Immature natural killer cell (primary cell): ENCODE results near the gene DCLK2. TPM values are rescaled to one million over a fixed set of nuclear protein-coding genes. Genes with fewer than 3 reads are reported as not detected.
"Not testable (repeated sequence)": the region's sequence is repeated elsewhere in the genome, so short reads cannot be mapped to it uniquely, and the experiment has no call there.

Experiments used
- DNase-seq, 3 donors: peaks; one replicate each; pipeline ENCODE4 v3.0.0; 2022; ENCODE audit warnings: mixed read lengths in 1 of 3
- H3K27ac Mint-ChIP-seq, 6 donors: one replicate each; pipeline ENCODE4 v1.8.0; 2020; ENCODE audit warnings: mixed read lengths in 6 of 6, mild to moderate bottlenecking in 5 of 6, inconsistent platforms in 4 of 6, moderate library complexity in 3 of 6
- H3K27me3 Mint-ChIP-seq, 3 donors: one replicate each; pipeline ENCODE4 v1.8.0; 2020 to 2021; ENCODE audit warnings: low read depth in 3 of 3, mild to moderate bottlenecking in 3 of 3, mixed read lengths in 3 of 3, moderate library complexity in 3 of 3, inconsistent platforms in 1 of 3
- H3K36me3 Mint-ChIP-seq, 3 donors: one replicate each; pipeline ENCODE4 v1.8.0; 2020; ENCODE audit warnings: mixed read lengths in 3 of 3, inconsistent platforms in 2 of 3, mild to moderate bottlenecking in 2 of 3
- H3K4me1 Mint-ChIP-seq, 2 donors: one replicate each; pipeline ENCODE4 v1.8.0; 2020; ENCODE audit warnings: inconsistent platforms in 2 of 2, mild to moderate bottlenecking in 2 of 2, mixed read lengths in 2 of 2, moderate library complexity in 1 of 2
- H3K4me3 Mint-ChIP-seq, 5 donors: one replicate each; pipeline ENCODE4 v1.8.0; 2020; ENCODE audit warnings: mild to moderate bottlenecking in 5 of 5, mixed read lengths in 5 of 5, inconsistent platforms in 3 of 5, moderate library complexity in 3 of 5
- H3K9me3 Mint-ChIP-seq, 6 donors: one replicate each; pipeline ENCODE4 v1.8.0; 2020; ENCODE audit warnings: mild to moderate bottlenecking in 6 of 6, mixed read lengths in 6 of 6, inconsistent platforms in 4 of 6, moderate library complexity in 3 of 6
- polyA plus RNA-seq, 3 donors: library from polyadenylated mRNA; unstranded; fragments of 300-500 nt; fragmentation: Illumina TruSeq; gene quantifications; one replicate each; pipeline ENCODE4 v1.2.3, GENCODE V29; 2021

The DCLK2 gene
- polyA plus RNA-seq, 3 donors from 2014 or later = not detected

- not testable (repeated sequence) for H3K4me3 Mint-ChIP-seq, H3K27ac Mint-ChIP-seq, H3K4me1 Mint-ChIP-seq, H3K9me3 Mint-ChIP-seq, DNase-seq, H3K36me3 Mint-ChIP-seq, H3K27me3 Mint-ChIP-seq
Observed at GRCh38 chr4:150197256-150197655, 119.0 kb downstream of the DCLK2 start.

DNA sequence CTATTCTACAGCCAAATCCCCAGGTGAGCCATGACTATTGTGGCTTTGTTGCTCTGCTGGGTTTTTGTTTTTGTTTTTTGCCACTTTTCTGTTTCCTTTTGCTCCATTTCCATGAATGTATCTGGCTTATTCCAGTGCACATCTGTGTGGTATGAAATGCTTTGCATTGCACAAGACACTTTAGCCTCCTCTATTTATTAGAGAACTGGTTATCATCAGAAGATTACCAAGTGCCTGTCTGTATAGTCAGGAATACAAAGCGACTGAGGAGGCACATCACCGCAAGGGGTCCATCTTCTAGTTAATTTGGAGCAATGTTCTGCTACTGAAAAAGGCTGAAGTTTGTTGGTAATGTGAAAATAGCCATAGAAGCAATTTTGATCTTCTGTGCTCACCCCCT, 120.8 kb downstream of the DCLK2 start:
- DNase-seq = no peak
- Mint-ChIP-seq H3K27me3 (peaks cover 0 to 2% (median 0%) of the 10 kb centered on the region in 3 donors), H3K4me3 (no peak overlapping the region), H3K27ac (no peak overlapping the region), H3K4me1 (no peaks in the 10 kb centered on the region), H3K9me3 (no peaks in the 10 kb centered on the region), H3K36me3 (no peaks in the 10 kb centered on the region)

DNA sequence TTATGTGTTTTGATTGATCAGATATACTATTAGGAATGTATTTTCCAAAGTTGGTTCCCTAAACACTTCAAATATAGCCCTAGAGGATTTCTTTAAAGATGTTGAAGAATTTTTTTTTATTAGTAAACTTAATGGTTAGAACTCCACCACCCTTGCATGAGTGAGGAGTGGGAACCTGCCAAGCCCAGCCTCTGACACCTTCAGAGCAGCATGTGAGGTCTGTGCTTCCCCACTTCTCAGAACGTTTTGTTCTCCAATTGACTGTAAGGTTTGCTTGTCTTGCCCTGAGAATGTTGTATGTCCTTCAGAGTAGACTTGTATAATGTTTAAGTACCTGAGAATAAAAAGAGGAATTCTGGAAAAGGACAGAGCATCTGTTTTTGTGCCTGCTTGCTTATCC, 126.8 kb downstream of the DCLK2 start:
- Mint-ChIP-seq H3K9me3 (no peaks in the 10 kb centered on the region), H3K36me3 (no peaks in the 10 kb centered on the region), H3K27me3 (peaks cover 0 to 6% (median 1%) of the 10 kb centered on the region in 3 donors), H3K4me1 (no peaks in the 10 kb centered on the region), H3K4me3 (no peak overlapping the region), H3K27ac (no peak overlapping the region)
- no peak for DNase-seq

DNA sequence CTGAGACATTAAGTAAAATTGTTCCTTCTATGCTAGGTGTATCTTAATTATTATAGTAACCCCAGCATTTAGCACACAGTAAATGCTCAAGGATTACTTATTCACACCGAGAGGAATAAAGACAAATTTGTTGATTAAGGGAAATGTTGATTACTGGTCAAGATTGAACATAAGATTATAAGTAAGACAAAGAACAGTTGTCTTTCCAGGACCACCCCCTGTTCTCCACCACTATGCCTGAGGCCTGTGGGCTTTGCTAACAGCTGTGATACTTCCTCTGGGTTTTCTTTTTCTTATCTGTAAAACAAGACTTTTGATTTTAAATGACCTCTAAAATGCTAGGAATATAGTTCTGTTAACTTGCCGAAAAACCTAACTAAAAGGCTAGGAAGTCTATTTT, 128.0 kb downstream of the DCLK2 start:
- Mint-ChIP-seq H3K36me3 (no peaks in the 10 kb centered on the region), H3K27me3 (peaks cover 0 to 9% (median 1%) of the 10 kb centered on the region in 3 donors), H3K4me3 (no peak overlapping the region), H3K27ac (no peak overlapping the region), H3K4me1 (no peaks in the 10 kb centered on the region), H3K9me3 (no peaks in the 10 kb centered on the region)
- DNase-seq = no peak

- no peaks in the 10 kb centered on the region for H3K9me3 Mint-ChIP-seq
- no peaks in the 10 kb centered on the region for H3K36me3 Mint-ChIP-seq
- no peaks in the 10 kb centered on the region for H3K4me1 Mint-ChIP-seq
- no peak overlapping the region for H3K4me3 Mint-ChIP-seq
- H3K27ac Mint-ChIP-seq = no peak overlapping the region
- peaks cover 0 to 11% (median 3%) of the 10 kb centered on the region in 3 donors for H3K27me3 Mint-ChIP-seq
- DNase-seq = no peak
Observed at GRCh38 chr4:150206954-150207353, 128.7 kb downstream of the DCLK2 start.

- H3K27ac Mint-ChIP-seq = no peak overlapping the region
- H3K27me3 Mint-ChIP-seq = peaks cover 0 to 10% (median 3%) of the 10 kb centered on the region in 3 donors
- H3K36me3 Mint-ChIP-seq = no peaks in the 10 kb centered on the region
- DNase-seq = no peak
- H3K9me3 Mint-ChIP-seq = no peaks in the 10 kb centered on the region
- H3K4me1 Mint-ChIP-seq = no peaks in the 10 kb centered on the region
- no peak overlapping the region for H3K4me3 Mint-ChIP-seq
Observed at GRCh38 chr4:150207871-150208270, 129.6 kb downstream of the DCLK2 start.

GRCh38 chr4:150209140-150209829, 131.0 kb downstream of the DCLK2 start:
- Mint-ChIP-seq H3K27me3 (peaks cover 0 to 9% (median 3%) of the 10 kb centered on the region in 3 donors), H3K27ac (no peak overlapping the region), H3K9me3 (no peaks in the 10 kb centered on the region)

DNA sequence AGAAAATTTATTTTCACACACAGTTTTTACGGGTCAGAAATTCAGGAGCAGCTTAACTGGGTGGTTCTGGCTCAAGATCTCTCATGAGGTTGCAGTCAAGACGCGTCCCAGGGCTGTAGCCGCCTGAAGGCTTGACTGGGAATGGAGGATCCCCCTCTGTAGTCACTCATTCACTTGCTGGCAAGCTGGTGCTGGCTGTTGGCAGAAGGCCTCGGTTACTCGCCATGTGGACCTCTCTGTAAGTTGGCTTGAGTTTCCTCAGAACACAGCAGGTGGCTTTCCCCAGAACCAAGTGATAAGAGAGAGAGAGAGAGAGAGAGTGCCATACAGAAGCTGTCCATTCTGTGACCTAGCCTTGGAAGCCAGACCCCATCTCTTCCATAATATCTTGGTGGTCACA, 132.8 kb downstream of the DCLK2 start:
- H3K4me1 Mint-ChIP-seq = no peaks in the 10 kb centered on the region
- no peaks in the 10 kb centered on the region for H3K9me3 Mint-ChIP-seq
- H3K27me3 Mint-ChIP-seq = peaks cover 0 to 13% (median 3%) of the 10 kb centered on the region in 3 donors
- DNase-seq = no peak
- H3K4me3 Mint-ChIP-seq = no peak overlapping the region
- no peaks in the 10 kb centered on the region for H3K36me3 Mint-ChIP-seq
- H3K27ac Mint-ChIP-seq = no peak overlapping the region

More at GRCh38 chr4:150209140-150209829, 131.0 kb downstream of the DCLK2 start:
- Mint-ChIP-seq H3K36me3 (no peaks in the 10 kb centered on the region), H3K4me3 (no peak overlapping the region), H3K4me1 (no peaks in the 10 kb centered on the region)
- DNase-seq = no peak

DNA sequence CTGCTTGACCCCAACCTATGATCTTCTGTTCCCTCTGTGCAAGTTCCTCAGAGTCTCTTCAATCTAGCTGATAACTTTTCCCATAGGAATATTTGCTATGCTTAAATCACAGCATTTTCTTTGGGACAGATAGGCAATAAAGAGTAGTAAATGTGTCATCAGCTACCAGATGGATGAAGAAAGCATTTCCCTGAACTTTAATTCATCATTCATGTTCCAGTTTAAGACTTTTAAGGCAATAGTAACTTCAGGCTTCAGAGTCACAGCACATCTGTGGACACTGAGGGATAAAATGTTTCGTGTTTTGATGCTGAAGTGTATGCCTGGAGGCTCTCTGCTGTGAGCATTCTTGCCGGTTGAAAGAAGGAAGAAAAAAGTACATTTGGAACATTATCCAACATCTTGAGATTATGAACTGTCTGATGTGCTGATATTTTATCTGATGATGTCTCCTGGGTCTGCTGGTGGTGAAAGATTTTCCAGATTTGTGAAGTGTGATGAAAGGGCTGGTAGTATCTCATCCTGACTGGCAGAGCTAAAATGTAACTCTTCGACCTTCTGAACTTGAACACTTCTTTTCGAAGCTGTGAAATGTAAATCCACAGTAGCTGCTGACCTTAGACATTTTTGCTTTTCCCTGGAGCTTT, 133.7 kb downstream of the DCLK2 start:
- no peak overlapping the region for H3K27ac Mint-ChIP-seq
- H3K36me3 Mint-ChIP-seq = no peaks in the 10 kb centered on the region
- peaks cover 1 to 10% (median 3%) of the 10 kb centered on the region in 3 donors for H3K27me3 Mint-ChIP-seq
- no peaks in the 10 kb centered on the region for H3K9me3 Mint-ChIP-seq
- no peak overlapping the region for H3K4me3 Mint-ChIP-seq
- no peak for DNase-seq
- H3K4me1 Mint-ChIP-seq = no peaks in the 10 kb centered on the region

- peaks cover 1 to 10% (median 3%) of the 10 kb centered on the region in 3 donors for H3K27me3 Mint-ChIP-seq
- H3K4me3 Mint-ChIP-seq = no peak overlapping the region
- no peaks in the 10 kb centered on the region for H3K4me1 Mint-ChIP-seq
- no peaks in the 10 kb centered on the region for H3K36me3 Mint-ChIP-seq
- H3K9me3 Mint-ChIP-seq = no peaks in the 10 kb centered on the region
- no peak overlapping the region for H3K27ac Mint-ChIP-seq
- no peak for DNase-seq
Observed at GRCh38 chr4:150212485-150212884, 134.2 kb downstream of the DCLK2 start.

DNA sequence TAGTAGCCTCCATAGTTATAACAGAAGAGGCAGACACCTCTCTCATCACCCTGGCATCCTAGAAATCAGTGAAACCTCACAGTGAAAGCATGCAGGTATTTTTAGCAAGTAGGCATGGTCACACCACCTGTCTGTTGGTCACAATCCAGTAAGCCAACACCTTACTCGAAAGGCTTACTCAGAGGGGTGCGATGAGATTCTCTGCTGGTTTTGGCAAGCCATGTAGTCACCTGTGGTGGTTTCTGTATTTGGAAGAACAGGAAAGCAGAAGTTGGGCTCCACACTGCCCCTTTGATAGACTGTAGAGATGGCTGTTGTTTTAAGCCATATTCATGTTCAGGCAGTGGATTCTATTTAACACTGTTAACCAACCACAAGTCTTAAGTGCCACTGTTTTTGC, 134.7 kb downstream of the DCLK2 start:
- Mint-ChIP-seq H3K27ac (no peak overlapping the region), H3K4me1 (no peaks in the 10 kb centered on the region), H3K4me3 (no peak overlapping the region), H3K36me3 (no peaks in the 10 kb centered on the region), H3K27me3 (peaks cover 1 to 10% (median 3%) of the 10 kb centered on the region in 3 donors), H3K9me3 (no peaks in the 10 kb centered on the region)
- no peak for DNase-seq

DNA sequence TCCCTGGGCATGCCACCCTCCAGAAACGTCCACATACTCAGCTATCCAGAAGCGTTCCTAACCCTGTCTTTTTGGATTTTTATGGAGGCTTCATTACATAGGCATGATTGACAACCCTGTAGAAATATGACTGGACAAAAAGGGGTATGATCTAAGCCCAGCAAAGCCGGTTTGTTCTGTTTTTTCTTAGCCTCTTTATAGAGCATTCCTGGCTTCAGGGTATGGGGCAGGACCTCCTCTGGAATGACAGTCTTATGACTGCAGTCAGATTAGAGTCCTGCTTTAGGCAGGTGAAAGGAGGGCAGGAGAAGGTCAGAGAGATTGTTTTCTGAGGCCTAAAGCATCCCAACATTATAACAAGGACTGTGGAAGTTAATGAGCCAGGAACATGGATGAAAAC, 137.4 kb downstream of the DCLK2 start:
- Mint-ChIP-seq H3K27ac (no peak overlapping the region), H3K9me3 (no peaks in the 10 kb centered on the region), H3K36me3 (no peaks in the 10 kb centered on the region), H3K27me3 (peaks cover 1 to 12% (median 4%) of the 10 kb centered on the region in 3 donors), H3K4me1 (no peaks in the 10 kb centered on the region), H3K4me3 (no peak overlapping the region)
- DNase-seq = no peak

DNA sequence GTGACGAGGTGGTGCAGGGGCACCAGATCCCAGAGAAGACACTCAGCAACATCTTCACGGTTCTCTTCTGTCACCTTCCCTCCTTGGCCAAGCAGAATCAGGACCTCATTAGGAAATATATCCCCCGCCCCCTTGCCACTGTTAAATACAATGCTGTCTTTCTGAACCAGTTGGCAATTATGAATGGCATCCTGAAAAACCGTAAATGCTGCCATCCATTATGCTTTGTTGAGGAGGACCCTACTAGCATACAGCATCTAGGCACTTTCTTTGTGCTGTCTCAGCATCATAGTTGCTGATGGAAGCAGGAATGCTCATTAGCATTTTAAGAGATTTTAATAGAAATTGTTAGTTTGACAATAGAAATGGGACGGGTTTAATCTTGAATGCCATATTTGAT, 138.5 kb downstream of the DCLK2 start:
- H3K27ac Mint-ChIP-seq = no peak overlapping the region
- no peak for DNase-seq
- no peaks in the 10 kb centered on the region for H3K4me1 Mint-ChIP-seq
- H3K9me3 Mint-ChIP-seq = no peaks in the 10 kb centered on the region
- H3K36me3 Mint-ChIP-seq = no peaks in the 10 kb centered on the region
- H3K4me3 Mint-ChIP-seq = no peak overlapping the region
- H3K27me3 Mint-ChIP-seq = peaks cover 1 to 6% (median 4%) of the 10 kb centered on the region in 3 donors

DNA sequence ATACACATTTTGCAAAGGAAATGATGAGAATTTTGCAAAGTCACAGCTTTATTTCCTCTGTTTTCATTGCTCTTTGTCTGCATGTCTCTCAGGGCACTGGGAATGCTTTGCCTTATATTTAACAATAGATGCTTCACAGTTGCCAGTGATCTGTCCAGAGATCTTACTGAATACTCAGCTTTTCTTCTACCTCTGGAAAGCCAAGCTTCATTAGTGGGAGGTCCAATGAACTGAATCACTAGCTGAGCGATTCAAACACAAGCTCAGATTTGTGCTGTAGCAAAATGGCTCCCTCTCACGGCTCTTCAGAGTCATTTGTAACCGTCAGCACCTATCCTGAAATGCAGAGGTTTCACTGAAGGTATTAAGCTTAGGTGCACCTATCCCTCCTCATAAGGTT, 138.9 kb downstream of the DCLK2 start:
- no peaks in the 10 kb centered on the region for H3K36me3 Mint-ChIP-seq
- H3K4me3 Mint-ChIP-seq = no peak overlapping the region
- no peak overlapping the region for H3K27ac Mint-ChIP-seq
- no peaks in the 10 kb centered on the region for H3K4me1 Mint-ChIP-seq
- DNase-seq = no peak
- H3K9me3 Mint-ChIP-seq = no peaks in the 10 kb centered on the region
- peaks cover 1 to 6% (median 4%) of the 10 kb centered on the region in 3 donors for H3K27me3 Mint-ChIP-seq

DNA sequence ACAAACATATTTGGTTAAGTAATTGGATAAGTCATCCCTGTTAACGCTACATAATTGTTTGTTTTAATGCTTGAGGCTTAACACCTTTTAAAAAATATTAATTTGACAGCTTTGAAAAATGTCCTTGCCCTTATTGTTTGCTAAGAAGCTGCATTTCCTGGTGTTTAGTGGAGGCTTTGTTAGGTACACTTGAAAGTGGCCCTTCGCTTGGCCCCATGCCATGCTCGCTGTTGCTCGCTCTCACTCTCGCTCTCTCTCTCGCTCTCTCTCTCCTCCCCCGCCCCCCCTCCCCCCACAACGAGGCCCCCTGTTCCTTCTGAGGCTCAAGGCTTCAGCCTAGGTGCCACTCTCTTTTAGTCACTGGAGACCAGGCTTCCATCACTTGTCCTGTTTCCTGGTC, 139.6 kb downstream of the DCLK2 start:
- H3K9me3 Mint-ChIP-seq = no peaks in the 10 kb centered on the region
- no peak overlapping the region for H3K27ac Mint-ChIP-seq
- peaks cover 1 to 6% (median 4%) of the 10 kb centered on the region in 3 donors for H3K27me3 Mint-ChIP-seq
- no peaks in the 10 kb centered on the region for H3K4me1 Mint-ChIP-seq
- H3K36me3 Mint-ChIP-seq = no peaks in the 10 kb centered on the region
- H3K4me3 Mint-ChIP-seq = no peak overlapping the region
- no peak for DNase-seq
